ENCODE data around the gene TMEM175.

The TMEM175 gene

GRCh38 chr4:1004071-1004418, 71.8 kb downstream of the TMEM175 start:
- no peak overlapping the region for H3K27ac Mint-ChIP-seq
- peaks cover 56% of the 10 kb centered on the region for H3K27me3 Mint-ChIP-seq
- no peaks in the 10 kb centered on the region for H3K9me3 Mint-ChIP-seq
- H3K4me1 Mint-ChIP-seq: peaks cover 3% of the 10 kb centered on the region
- DNase-seq: no peak
- ATAC-seq: no peak
- no peaks in the 10 kb centered on the region for H3K36me3 Mint-ChIP-seq (ENCODE audit: low read depth)
- no peak overlapping the region for H3K4me3 Mint-ChIP-seq

GRCh38 chr4:1004557-1005485, 72.6 kb downstream of the TMEM175 start:
- ATAC-seq (no peak), DNase-seq (no peak)
- no peak overlapping the region for H3K27ac Mint-ChIP-seq
- H3K36me3 Mint-ChIP-seq (ENCODE audit: low read depth): no peaks in the 10 kb centered on the region
- H3K4me1 Mint-ChIP-seq: peaks cover 4% of the 10 kb centered on the region
- H3K9me3 Mint-ChIP-seq: no peaks in the 10 kb centered on the region
- H3K4me3 Mint-ChIP-seq: no peak overlapping the region
- H3K27me3 Mint-ChIP-seq: peaks cover 53% of the 10 kb centered on the region

GRCh38 chr4:1006856-1007255, 74.6 kb downstream of the TMEM175 start:
- ATAC-seq (no peak), DNase-seq (no peak)
- H3K36me3 Mint-ChIP-seq (ENCODE audit: low read depth): no peaks in the 10 kb centered on the region
- no peaks in the 10 kb centered on the region for H3K9me3 Mint-ChIP-seq
- peaks cover 9% of the 10 kb centered on the region for H3K4me1 Mint-ChIP-seq
- peaks cover 49% of the 10 kb centered on the region for H3K27me3 Mint-ChIP-seq
- H3K27ac Mint-ChIP-seq: no peak overlapping the region
- H3K4me3 Mint-ChIP-seq: no peak overlapping the region
